Lower lobe of right lung (tissue), 2 donors: ENCODE data around the gene POTEF. TPM values are rescaled to one million over a fixed set of nuclear protein-coding genes. Genes with fewer than 3 reads are reported as not detected.
"Not testable (repeated sequence)": the region's sequence is repeated elsewhere in the genome, so short reads cannot be mapped to it uniquely, and the experiment has no call there.

Experiments
- ATAC-seq, 2 donors: fragments of 200-7000 bp; cut with Tn5 transposase; one replicate each; pipeline ENCODE4 v1.9.1; 2020 to 2022; ENCODE audit warnings: mild to moderate bottlenecking in 2 of 2, moderate library complexity in 2 of 2
- DNase-seq: peaks from one replicate; pipeline ENCODE4 v3.0.0-alpha.2; 2020
- H3K27ac ChIP-seq: fragments of 200-600 bp; one replicate; pipeline ENCODE4 v1.8.0; 2022
- H3K27me3 ChIP-seq: fragments of 200-600 bp; one replicate; pipeline ENCODE4 v1.8.0; 2022; ENCODE audit warnings: low read depth
- H3K36me3 ChIP-seq: fragments of 200-600 bp; one replicate; pipeline ENCODE4 v1.8.0; 2022; ENCODE audit warnings: mild to moderate bottlenecking
- H3K4me1 ChIP-seq: fragments of 200-600 bp; one replicate; pipeline ENCODE4 v1.8.0; 2022
- H3K4me3 ChIP-seq: fragments of 200-600 bp; one replicate; pipeline ENCODE4 v1.8.0; 2022; ENCODE audit warnings: mild to moderate bottlenecking
- H3K9me3 ChIP-seq: fragments of 200-600 bp; one replicate; pipeline ENCODE4 v1.8.0; 2022
- intact Hi-C: fragments of 100-400 bp; cut with DNase I; formaldehyde crosslinking; loops from one replicate; pipeline ENCODE4 v1.11.0; 2022
- total RNA-seq: library from RNA; stranded (reverse); fragmentation: NEBNext Ultra II Directional; extraction: Animal tissue kit (Norgen Biotek cat#: 25700); gene quantifications from one replicate; pipeline ENCODE4 v1.2.1, GENCODE V29; 2021
- donor health status: DM: no; HTN: yes; CAD: no; lungs with severe emphysema.

The POTEF gene
- total RNA-seq, 1 donor from 2014 or later = not detected

DNA sequence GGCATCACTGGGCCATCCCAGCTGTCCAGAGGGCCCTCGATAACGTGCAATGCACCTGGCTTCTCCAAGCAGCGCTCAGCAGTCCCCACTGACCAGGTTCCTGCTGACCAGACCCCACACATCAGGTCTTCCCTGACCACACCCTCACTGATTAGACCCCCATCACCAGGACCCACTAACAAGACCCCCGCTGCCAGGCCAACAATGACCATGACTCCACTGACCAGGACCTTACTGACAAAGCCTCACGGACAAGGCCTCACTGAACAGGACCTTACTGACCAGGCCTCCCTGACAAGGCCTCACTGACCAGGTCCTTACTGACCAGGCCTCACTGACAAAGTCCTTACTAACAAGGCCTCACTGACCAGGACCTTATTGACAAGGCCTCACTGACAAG is 76.6 kb downstream of the POTEF start:
- H3K27me3 ChIP-seq, DNase-seq, ATAC-seq, intact Hi-C loops, H3K4me3 ChIP-seq, H3K27ac ChIP-seq, H3K36me3 ChIP-seq, H3K9me3 ChIP-seq, H3K4me1 ChIP-seq: not testable (repeated sequence)

DNA sequence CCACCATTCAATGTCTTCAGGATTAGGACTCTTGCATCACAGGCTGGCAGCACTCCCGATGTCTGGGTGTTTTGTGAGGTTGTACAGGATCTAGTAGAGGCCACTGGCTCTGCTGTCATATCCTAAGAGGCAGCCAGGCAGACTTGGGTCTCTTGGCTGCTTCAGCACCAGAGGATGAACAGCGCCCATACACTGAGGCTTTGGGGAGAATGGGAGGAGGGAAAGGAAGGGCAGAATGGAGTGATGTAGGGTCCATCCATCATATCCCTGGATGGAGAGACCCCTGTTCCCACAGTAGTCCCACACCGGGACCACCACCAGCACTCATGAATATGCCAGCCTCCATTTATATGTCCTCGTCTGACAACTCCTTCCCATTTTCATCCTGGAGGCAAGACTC is 80.6 kb downstream of the POTEF start:
- intact Hi-C loops = not testable (repeated sequence)

GRCh38 chr2:130038265-130038603 is 90.8 kb downstream of the POTEF start:
- ATAC-seq, H3K36me3 ChIP-seq, intact Hi-C loops, H3K9me3 ChIP-seq, H3K27ac ChIP-seq, H3K4me1 ChIP-seq, DNase-seq, H3K4me3 ChIP-seq, H3K27me3 ChIP-seq: not testable (repeated sequence)

More for the DNA sequence above, 80.6 kb downstream of the POTEF start:
- H3K4me3 ChIP-seq, H3K4me1 ChIP-seq, H3K9me3 ChIP-seq, ATAC-seq, DNase-seq, H3K27ac ChIP-seq, H3K27me3 ChIP-seq, H3K36me3 ChIP-seq: not testable (repeated sequence)

DNA sequence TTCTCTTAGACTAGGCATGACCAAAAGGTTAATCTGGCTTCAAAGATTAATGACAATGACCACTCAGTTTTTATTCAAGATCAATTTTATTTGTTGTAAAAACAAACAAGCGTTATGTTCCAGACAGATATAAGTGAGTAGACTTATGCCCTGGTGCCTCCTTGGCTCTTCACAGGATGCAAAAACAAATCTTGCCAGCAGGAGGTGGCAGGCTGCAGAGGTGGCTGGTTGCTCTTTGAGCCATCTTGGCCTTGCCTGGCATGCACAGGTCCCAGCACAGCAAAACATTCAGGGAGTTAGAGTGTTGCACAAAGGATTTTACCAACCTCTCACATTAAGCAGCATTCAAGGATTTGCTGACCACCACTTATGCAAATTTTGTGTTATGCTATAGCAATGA is 103.1 kb downstream of the POTEF start:
- ATAC-seq, H3K4me1 ChIP-seq, H3K36me3 ChIP-seq, H3K9me3 ChIP-seq, intact Hi-C loops, DNase-seq, H3K27ac ChIP-seq, H3K27me3 ChIP-seq, H3K4me3 ChIP-seq: not testable (repeated sequence)

Other genes with a start within 250 kb of the POTEF start
- not detected for gene RAB6C, start 149.6 kb downstream of the POTEF start, total RNA-seq
- gene CCDC74B, start 15.9 kb upstream of the POTEF start, total RNA-seq = 7.2 TPM
- gene SMPD4, start 52.4 kb upstream of the POTEF start, total RNA-seq = 35.7 TPM
- 125 TPM for gene MZT2B, start 53.0 kb upstream of the POTEF start, total RNA-seq
- gene TUBA3E, start 69.2 kb upstream of the POTEF start, total RNA-seq = not detected
- 55.9 TPM for gene IMP4, start 213.7 kb upstream of the POTEF start, total RNA-seq
- 74.1 TPM for gene PTPN18, start 226.8 kb upstream of the POTEF start, total RNA-seq